NCI-H1930 (cell line): ENCODE results near the gene SORBS2.

Experiments
- DNase-seq, 2 experiments: peaks; one replicate each; lab custom pipeline; 2025; lab: John Stamatoyannopoulos, UW

SORBS2 gene

DNA sequence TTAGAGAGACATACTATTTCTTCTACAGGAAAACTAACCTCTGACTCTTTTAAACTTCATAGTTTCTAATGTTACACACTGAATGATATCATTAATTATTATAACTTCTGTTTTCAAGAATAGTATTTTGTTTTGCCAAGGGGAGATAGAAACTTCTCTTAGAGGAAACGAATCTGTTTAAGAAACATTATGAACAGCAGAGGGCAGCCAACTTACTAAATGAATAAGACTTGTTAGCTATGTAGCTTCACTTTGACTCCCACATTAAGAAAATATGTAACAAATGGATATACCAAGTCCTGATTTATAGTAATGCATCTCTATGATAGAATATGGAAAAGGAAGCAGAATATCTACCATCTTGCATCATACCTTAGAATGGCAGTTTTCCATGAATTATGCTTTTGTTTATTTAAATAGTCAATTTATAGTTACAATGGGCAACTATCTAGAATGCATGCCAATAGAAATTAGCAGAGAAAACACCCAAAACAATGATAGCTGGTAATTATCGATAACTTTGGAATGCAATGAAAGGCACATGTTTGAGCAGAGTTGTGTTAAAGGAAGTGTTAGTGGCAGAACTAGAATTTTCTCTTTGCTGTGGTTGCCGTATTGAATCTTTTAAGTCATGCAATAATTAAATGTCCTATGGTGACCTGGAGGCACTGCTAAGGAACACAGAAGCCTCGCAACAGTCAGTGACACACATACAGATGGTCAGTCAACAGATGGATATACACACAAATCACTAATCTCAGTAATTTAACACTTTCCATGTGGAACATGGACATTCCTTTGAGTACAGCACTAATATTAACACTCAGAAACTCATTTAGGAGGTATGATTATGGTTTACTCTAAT is 171.0 kb downstream of the SORBS2 start:
- DNase-seq: peak in 1 of 2 experiments; percentile 31

DNA sequence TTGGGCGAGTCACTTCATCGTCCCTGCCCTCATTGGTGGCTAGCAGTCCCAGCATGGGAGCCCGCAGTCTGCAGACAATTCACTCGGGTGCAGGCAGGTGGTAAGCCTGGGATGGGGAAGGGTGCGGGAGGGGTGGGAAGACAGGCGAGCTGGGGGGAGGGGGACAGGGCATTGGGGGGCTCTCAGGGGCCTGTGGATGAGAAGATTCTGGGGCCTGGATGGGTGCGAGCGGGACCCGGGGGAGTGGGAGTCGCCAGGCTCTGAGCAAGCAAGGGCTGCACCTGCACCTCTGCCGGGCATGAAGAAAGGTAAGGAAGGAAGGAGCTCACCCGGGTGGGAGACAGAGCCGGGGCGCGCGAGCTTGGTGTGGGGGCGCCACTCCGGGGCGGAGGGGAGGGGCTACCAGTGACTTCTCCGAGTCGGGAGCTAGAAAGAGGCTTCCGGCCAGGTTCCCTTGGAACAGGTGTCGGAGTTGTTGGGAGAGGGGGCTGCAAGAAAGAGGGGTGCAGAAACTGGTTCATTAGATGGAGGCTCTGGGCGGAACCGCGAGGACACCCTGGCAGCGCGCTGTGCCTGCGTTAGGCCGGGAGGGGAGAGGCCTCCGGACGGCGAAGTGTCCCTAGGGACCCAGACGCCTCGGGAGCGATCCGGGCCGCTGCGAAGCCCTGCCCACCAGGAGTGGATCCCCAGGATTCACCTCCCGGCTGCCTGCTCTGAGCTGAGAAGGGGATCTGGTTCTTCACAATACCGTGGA is 173.3 kb downstream of the SORBS2 start:
- no peak for DNase-seq

DNA sequence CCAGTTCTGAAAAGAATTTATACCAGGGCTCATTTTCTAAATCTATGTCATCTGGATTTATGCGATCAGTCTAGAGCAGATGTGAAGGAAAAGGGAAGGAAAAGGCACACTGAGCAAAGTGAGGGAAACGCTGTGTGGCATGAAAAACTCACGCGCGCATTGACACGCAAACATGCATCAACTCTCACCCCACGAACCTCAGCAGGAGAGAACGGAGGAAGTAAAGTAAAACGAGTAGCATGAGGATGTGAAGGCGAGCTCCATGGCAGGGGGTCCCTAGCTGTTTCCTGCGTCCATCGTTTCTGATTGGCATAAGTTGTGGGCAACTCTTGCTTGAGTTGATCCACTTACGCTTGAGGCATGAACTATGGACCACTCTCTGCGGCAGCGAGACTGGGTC is 173.9 kb downstream of the SORBS2 start:
- no peak for DNase-seq

DNA sequence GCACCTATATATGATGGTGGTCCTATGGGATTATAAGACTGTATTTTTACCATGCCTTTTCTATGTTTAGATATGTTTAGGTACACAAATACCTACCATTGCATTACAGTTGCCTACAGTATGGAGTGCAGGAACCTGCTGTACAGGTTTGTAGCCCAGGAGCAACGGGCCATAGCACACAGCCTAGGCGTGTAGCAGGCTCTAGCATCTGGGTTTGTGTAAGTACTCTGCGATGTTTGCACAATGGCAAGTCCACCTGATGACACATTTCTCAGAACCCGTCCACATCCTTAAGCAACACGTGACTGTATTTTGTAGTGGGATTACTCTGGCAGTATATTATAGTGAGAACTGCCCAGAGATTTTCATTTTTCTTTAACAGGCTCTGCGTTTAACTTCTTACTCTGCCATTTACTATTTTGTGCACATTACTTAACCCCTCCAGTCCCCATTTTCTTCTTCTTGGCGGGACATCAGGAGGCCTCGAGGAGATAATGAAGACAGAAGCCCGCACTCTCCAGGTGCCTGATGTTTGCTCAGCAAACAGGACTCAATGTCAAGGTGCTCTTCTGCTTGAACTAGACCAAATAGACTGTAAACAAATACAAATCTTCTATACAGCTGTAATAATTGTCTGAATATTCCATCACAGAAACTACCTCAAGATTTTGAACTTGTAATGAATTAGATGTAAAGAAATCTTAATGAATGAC is 174.7 kb downstream of the SORBS2 start:
- no peak for DNase-seq

DNA sequence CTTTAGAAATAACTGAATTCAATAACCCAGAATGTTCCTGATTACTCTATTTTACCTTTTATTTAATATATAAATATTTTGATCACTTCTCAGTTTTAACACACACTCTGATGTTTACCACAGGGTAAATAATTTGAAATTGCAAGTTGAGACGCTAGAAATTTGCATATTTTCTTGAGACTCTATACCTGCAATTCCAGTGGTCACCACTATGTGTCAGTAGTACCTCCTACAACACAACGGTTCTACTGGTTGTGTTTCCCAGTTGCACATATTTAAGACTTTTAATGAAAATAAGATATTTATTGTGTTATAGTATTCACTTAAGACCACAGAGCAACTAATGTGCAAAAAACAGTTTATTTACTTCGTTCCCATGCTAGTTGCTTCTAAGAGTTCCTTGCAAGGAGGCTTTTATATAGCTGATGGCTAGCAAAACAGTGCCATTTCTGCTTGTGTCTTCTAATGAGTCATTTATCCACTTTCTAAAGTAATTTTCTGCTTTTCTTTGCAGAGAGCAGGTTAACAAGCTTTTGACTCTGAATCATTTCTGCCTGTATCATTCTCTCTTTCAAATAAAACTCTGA is 177.8 kb downstream of the SORBS2 start:
- no peak for DNase-seq

DNA sequence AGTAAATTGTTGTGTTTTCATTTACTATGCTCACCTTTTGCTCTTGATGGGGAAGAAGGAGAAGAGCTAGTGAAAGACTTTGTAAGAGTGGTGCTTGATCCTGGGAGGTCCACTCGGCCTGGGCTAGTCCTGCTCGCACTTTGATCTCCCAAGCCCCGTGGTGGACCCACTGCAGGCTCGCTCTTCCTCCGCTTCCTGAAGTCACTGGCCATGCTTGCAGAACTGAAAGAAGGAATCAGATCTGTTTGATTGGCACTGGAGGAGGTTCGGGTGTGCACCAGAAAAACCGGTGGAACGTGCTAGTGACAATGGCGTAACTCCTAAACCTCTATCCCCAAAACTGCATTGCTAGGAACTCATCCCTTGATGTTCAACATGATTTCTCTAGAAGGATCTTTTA is 185.2 kb downstream of the SORBS2 start:
- DNase-seq: no peak

DNA sequence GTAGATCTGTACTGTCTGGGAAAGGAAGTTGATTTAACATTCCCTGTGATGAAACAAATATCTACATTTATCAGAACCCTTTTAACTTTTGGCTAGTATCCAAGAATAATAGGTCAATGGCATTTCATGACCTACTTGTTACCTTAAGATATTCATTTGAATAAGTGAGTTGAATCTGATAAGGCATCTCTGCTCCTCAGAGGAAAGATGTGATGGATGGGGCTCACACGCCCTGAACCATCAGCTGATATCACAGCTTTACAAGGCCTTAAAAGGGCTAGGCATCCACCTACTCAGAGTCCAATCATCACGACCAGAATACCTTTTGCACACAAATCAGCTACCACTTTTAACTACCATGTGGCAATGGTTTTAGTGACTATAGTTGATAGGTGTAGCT is 186.5 kb downstream of the SORBS2 start:
- DNase-seq: no peak

DNA sequence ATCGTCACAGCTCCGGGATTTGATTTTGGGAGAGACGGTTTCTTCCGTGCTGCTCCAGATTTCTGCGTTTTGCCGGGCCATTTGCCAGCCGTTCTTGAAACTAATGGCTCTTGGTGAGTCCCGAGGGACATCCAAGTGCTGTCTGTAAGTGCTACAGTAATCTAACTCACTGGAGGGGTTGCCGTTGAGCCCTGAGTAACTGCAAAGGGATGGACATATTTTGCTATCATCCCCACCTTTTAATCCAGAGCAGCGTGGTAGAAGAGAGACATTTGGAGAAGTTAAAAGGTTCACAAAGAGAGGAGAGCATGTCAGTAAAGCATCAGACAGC is 187.8 kb downstream of the SORBS2 start:
- DNase-seq: no peak

DNA sequence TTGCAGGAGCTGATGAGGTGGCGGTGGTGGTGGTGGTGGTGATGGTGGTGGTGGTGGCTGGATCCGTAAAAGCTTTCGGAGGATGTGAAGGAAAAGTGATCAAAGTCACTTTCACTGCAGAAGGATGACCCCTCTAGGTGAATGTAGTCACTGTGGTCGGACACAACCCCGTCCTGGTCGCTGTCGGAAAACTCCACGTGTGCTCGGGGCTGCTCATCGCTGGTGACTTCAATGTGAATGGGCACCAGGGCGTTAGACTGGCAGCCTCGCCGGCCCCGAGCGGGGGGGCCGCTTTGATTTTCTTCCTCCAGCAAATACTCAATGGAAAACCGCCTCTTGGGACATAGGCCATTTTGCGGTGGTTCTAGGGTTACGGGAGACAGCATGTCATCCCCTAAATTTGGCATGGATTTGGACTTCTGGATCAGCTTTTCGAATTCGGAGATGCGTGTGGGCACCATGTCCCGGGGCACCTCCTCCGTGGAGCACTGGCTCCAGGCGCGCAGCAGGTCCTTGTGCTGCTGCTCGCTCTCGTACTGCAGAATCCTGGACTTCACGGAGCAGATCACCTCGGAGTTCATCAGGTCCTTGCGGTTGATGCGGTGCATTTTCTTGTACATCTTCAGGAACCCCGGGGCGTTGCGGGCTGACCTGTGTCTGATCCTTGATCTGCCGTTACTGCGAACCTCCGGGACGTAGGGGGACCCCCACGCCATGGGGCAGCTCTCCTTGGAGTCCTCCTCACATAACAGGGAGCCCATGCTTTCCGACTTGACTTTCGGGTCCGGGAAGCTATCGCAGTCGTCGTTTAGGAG is 188.3 kb downstream of the SORBS2 start:
- no peak for DNase-seq

DNA sequence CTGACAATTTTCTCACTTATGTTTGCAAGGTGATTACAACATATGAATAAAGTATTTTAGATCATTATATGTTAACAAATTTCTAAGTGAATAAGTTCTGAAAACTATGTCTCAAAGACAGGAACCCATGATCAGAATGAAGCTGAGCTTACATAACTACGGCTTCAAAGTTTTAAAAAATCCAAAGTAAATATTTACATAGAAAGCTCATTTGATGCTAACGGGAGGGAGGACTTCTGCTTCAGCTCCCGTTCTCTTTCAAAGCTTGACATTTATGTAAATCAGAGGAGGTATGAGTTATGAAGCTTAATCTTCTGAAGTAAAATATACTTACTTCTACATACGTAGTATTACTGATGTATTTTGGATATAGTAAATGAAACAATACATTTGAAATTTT is 203.8 kb downstream of the SORBS2 start:
- DNase-seq: no peak

DNA sequence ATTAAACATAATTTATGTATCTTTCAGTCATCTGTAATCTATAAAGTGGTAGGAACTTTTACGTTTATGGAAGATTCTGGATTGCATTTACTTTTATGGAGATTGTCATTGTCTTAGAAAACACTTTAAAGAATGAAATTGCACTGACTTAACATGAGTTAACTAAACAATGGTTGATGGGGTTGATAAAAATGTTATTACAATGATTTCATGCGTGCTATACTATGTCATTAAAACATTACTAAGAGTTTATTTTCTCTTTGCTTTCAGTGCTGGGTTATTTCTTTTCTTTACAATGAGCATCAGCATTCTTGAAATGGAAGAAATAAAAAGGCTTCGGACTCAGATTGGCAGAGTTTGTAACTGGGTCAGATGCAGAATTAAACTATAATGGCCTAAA is 209.6 kb downstream of the SORBS2 start:
- DNase-seq: no peak

DNA sequence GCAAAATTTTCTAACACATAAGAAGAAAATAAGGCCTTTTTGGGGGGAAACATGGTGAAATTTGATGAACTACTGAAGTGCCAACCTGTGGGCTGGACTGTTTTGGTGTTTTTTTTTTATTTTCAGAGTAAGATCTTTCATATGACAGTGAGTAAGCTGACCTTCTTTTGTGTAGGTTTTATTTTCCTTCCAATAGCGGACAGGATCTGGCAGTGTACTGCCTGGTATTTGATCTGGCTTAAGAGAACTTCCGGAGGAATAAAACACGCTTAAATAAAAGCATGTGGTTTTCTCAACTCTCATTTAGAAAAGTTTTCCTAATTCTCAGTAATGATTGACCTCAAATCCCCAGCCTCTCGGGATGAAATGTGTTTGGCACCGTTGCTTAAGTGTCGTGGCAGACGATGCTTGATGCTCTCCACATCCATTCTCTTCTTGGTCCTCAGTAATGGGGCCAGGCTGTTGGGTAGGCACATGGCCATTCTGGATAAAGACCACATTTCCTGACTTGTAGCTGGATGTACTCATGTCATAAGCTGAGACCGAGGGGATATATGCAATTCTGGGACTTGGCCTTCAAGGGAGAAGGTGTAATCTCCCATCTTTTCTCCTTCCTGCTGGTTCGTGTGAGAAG is 211.1 kb downstream of the SORBS2 start:
- DNase-seq: no peak

DNA sequence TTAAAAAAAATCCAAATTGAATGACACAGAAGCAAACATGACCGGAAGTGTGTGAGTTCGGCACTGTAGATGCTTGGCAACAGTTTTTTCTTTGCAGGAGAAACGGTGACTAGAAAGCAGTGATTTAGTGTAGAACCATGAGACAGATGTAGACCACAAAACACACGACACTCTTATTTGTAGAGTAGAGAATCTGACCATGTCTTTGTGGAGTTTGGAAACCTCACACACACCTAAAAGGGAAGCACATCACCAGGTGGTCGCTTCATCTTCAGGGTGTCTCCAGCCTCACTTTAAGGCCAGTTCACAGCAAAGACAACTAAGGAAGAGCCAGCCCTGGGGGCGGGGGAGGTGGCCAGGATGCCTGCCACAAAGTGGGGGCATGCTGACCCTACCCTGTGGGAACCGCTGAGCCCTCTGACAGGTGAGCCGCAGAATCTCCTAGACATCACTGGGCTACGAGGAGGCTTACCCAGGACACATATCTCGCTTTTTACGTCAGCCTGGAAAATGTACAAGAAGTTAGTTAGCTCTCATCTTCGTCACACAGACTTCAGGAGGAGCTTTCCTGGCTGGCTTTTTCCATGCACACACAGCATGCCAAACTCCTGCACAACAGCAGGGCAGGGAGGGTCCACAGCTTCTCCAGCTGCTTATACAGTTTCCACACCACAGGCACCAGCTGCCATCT is 212.3 kb downstream of the SORBS2 start:
- DNase-seq: no peak

DNA sequence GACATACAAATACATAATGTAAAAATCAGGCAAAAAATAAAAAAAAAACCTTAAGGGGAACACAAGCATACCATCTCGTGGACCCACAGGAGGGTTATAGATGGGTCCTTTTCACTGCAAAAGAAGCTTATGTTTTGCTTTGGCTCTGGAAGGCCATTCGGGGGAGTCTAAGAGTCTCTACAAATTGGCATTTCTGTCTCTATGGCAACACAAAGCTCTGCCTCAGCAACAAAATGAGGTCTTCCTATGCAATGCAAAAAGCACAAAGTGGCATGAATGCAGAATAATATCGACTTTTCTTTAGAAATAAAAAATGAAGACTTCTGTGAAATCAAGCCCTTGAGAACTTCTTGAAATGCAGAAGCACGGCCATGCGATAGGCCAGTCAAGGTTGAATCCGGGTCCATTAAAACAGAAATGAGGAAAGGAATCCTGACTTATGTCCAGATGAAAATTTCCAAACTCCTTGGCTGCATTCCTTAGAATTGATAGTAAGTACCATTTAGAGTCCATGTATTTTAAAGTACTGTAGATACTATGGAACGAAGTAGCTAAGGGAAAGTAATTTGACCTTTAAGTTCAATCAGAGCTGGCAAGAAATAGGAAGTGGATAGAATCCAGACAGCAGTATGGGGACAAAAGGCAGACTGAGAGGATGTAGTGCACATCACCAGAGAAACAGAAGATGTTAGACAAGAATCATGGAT is 213.0 kb downstream of the SORBS2 start:
- DNase-seq: no peak

DNA sequence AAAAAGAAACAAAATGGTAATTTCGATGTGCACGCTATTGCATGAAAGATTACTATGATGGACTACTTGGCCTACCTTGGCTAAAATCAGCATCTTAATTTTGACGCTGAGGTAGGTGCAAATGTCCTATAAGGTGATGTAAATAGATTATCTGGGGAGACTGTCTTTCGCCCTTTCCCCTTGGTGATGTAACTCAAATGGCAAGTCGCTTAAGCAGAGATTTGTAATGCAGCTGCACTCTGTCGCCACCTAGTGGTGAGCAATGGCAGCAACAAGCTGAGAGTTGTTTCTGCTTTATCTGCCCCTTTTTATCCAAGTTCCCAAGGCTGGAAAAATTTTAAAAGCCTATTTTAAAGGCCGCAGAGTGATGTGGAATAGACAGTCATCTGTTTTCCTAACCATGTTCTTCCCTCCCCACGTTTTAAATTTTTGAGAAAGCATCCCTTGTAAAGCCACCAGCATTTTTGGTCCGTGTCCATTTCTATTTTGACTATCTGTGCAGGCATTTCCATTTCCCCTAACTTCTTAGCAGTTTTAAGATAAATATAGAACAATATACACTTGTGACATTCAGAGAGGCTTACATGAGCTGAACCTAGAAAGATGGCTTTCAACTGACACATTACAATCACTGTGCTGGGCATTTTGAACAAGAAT is 214.3 kb downstream of the SORBS2 start:
- DNase-seq: peak in 1 of 2 experiments; percentile 64

DNA sequence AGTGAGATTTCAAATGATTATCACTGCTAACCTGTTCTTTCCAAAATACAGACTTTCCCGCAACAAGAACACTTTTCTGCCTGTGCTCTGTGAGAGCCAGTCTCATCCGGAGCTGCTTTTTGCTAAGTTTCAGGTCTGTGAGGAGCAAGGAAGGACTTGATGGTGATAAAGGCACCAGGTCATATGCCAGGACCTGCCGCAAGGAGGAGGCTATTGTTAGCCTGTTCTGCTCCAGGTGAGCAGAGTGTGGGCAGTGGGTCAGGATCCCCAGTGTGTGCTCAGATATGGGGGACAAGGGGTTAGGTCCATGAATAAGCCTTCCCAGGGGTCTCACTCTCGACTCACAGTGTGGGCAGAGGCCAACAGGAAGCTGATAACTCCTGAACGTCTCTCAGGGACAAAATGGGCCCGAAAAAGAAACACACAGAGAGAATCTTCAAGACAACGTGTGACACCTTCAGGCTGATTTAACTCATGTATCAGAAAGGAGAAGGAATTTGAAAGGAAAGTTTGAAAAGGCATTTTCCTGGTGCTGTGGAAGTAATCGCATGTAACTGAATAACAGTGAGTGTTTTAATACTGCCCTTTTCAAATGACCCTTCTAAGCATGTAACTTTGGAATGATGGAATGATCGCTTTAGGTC is 219.0 kb downstream of the SORBS2 start:
- no peak for DNase-seq

DNA sequence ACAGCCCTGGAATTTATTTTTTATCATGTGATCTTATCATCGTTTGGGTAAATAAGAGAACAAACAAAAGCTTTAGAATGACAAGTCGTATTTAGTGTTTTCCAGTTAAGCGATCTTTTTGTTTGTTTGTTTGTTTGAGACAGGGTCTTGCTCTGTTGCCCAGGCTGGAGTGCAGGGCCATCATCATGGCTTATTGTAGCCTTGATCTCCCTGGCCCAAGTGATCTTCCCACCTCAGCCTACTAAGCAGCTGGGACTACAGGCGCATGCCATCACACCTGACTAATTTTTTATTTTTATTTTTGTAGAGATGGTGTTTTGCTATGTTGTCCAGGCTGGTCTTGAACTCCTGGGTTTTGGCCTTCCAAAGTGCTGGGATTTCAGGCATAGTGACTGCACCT is 219.6 kb downstream of the SORBS2 start:
- DNase-seq: no peak

DNA sequence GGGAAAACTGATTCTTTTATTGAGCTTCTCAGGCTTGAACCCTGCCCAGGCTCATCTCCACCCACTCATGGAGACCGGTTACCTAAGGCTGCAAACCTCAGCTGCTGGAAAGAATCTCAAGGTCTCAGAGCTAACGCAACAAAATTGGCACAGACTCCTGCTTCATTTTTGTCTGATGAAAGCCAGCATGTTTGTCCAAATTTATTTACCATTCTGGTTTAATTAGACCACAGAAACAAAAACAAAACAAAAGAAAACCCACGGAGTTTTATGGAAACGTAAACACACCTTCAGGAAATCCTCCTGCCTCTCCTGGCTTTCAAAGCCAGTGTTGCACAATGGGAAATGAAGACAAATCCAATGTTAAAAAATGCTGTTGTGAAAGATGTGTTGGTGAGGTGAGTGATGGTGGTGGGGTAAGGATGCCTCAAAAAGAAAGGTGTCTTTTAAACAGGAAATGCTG is 220.3 kb downstream of the SORBS2 start:
- DNase-seq: no peak

DNA sequence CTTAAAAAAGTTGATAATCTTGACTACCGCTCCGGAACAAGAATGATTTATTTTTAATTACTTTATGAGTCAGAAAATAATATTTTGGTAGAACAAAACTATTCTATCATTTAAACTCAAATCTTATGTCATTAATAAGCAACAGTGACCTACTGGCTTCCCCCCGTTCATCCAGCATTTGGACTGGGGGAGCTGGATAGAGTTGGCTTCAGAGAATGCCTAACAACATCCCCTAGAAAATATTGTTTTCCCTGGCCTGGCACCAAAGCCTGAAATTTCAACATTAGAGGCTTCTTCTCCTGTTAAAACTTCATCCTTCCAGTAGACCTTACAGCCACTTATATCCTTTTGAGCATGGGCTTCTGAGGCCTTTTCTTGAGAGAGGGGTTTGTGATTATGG is 221.0 kb downstream of the SORBS2 start:
- no peak for DNase-seq
